ENCODE measurements around the gene CCDC182. TPM values are rescaled to one million over a fixed set of nuclear protein-coding genes. Genes with fewer than 3 reads are reported as not detected.

Gene CCDC182
- total and polyA plus RNA-seq, 12 donors, result not detected

GRCh38 chr17:57758654-57759053 is 13.6 kb upstream of the CCDC182 start:
- intact Hi-C loops (cut with DNase I), result no loop called here

GRCh38 chr17:57757735-57758134 is 12.6 kb upstream of the CCDC182 start:
- no peaks in the 10 kb centered on the region for H3K9me3 ChIP-seq (replicated peaks in 1 of 3)
- H3K4me1 ChIP-seq (replicated peaks in 1 of 2), result no peaks in the 10 kb centered on the region
- no peaks in the 10 kb centered on the region for H3K27me3 ChIP-seq
- TF ChIP-seq CTCF (IDR thresholded peaks at IDR 0.05) (no peak), POLR2A (IDR thresholded peaks at IDR 0.05) (no peak)
- no peak overlapping the region for H3K27ac ChIP-seq
- no peaks in the 10 kb centered on the region for H3K36me3 ChIP-seq (replicated peaks in 1 of 2)
- H3K4me3 ChIP-seq, result no peak overlapping the region
- intact Hi-C loops (cut with DNase I), result no loop called here
- DNase-seq, result no peak
- WGBS, 4 donors, result 90 to 93% (median 90%) methylated on average over 9 of the region's 9 CpGs

More at GRCh38 chr17:57758654-57759053, 13.6 kb upstream of the CCDC182 start:
- DNase-seq, result no peak
- no peak for TF ChIP-seq CTCF (IDR thresholded peaks at IDR 0.05)
- TF ChIP-seq POLR2A (IDR thresholded peaks at IDR 0.05), result no peak
- H3K27me3 ChIP-seq, result no peaks in the 10 kb centered on the region
- 77 to 96% (median 89%) methylated on average over 1 of the region's 1 CpG for WGBS, 4 donors
- no peaks in the 10 kb centered on the region for H3K9me3 ChIP-seq (replicated peaks in 1 of 3)
- no peak overlapping the region for H3K27ac ChIP-seq
- H3K36me3 ChIP-seq (replicated peaks in 1 of 2), result no peaks in the 10 kb centered on the region
- no peak overlapping the region for H3K4me3 ChIP-seq
- H3K4me1 ChIP-seq (replicated peaks in 1 of 2), result no peaks in the 10 kb centered on the region

GRCh38 chr17:57756951-57757350 is 11.9 kb upstream of the CCDC182 start:
- no peak for DNase-seq
- TF ChIP-seq CTCF (IDR thresholded peaks at IDR 0.05) (no peak), POLR2A (IDR thresholded peaks at IDR 0.05) (no peak)
- intact Hi-C loops (cut with DNase I), result no loop called here
- Histone ChIP-seq H3K27ac (no peak overlapping the region), H3K27me3 (no peaks in the 10 kb centered on the region), H3K9me3 (replicated peaks in 1 of 3) (no peaks in the 10 kb centered on the region), H3K4me3 (no peak overlapping the region), H3K4me1 (replicated peaks in 1 of 2) (no peaks in the 10 kb centered on the region), H3K36me3 (replicated peaks in 1 of 2) (no peaks in the 10 kb centered on the region)
- 72 to 79% (median 74%) methylated on average over 7 of the region's 7 CpGs for WGBS, 4 donors

GRCh38 chr17:57755480-57756070 is 10.5 kb upstream of the CCDC182 start:
- DNase-seq, result no peak
- intact Hi-C loops (cut with DNase I), result no loop called here
- 82 to 91% (median 86%) methylated on average over 3 to 6 of the region's 6 CpGs for WGBS, 4 donors
- Histone ChIP-seq H3K9me3 (replicated peaks in 1 of 3) (no peaks in the 10 kb centered on the region), H3K27ac (no peak overlapping the region), H3K4me1 (replicated peaks in 1 of 2) (peaks cover 0 to 9% of the 10 kb centered on the region in 2 donors), H3K27me3 (no peaks in the 10 kb centered on the region), H3K4me3 (no peak overlapping the region), H3K36me3 (replicated peaks in 1 of 2) (no peaks in the 10 kb centered on the region)
- no peak for TF ChIP-seq CTCF (IDR thresholded peaks at IDR 0.05)
- no peak for TF ChIP-seq POLR2A (IDR thresholded peaks at IDR 0.05)
